GM23338 (cell line): ENCODE data around the gene ANKRD6. TPM values are rescaled to one million over a fixed set of nuclear protein-coding genes. Genes with fewer than 3 reads are reported as not detected.

Experiments
- ATAC-seq: fragments of 200-7000 bp; cut with Tn5 transposase; 3 replicates; pipeline ENCODE4 v1.9.1; 2020
- DNase-seq: peaks from one replicate; pipeline ENCODE4 v3.0.0-alpha.2; 2015; ENCODE audit warnings: low spot score
- H2AFZ ChIP-seq: fragments of 200-600 bp; sonication (generic); 2 replicates; pipeline ENCODE4 v1.8.0; 2016; ENCODE audit warnings: antibody characterized with exemption, mild to moderate bottlenecking, moderate library complexity
- H3F3A ChIP-seq: fragments of 200-600 bp; sonication (generic); replicated peaks from 2 replicates; pipeline ENCODE4 v1.8.0; 2017; ENCODE audit warnings: antibody characterized with exemption, mixed run types, low read depth
- H3K27ac ChIP-seq: fragments of 200-600 bp; sonication (generic); 2 replicates; pipeline ENCODE4 v1.6.1; 2016; ENCODE audit warnings: low read depth
- H3K27me3 ChIP-seq: fragments of 200-600 bp; sonication (generic); 2 replicates; pipeline ENCODE4 v1.8.0; 2016; ENCODE audit warnings: mild to moderate bottlenecking, mixed run types, moderate library complexity; ENCODE audit not compliant: insufficient read depth
- H3K36me3 ChIP-seq: fragments of 200-600 bp; sonication (generic); 2 replicates; pipeline ENCODE4 v1.8.0; 2016; ENCODE audit warnings: mild to moderate bottlenecking; ENCODE audit not compliant: insufficient read depth
- H3K4me1 ChIP-seq: fragments of 200-600 bp; sonication (generic); 2 replicates; pipeline ENCODE4 v1.8.0; 2016; ENCODE audit warnings: mild to moderate bottlenecking, moderate library complexity; ENCODE audit not compliant: insufficient read depth
- H3K4me2 ChIP-seq: fragments of 200-600 bp; sonication (generic); 2 replicates; pipeline ENCODE4 v1.7.1; 2017; ENCODE audit warnings: mixed run types
- H3K4me3 ChIP-seq: fragments of 200-600 bp; sonication (generic); 2 replicates; pipeline ENCODE4 v1.6.1; 2016; ENCODE audit warnings: mixed run types
- H3K79me2 ChIP-seq: fragments of 200-600 bp; sonication (generic); replicated peaks from 2 replicates; pipeline ENCODE4 v1.8.0; 2017; ENCODE audit warnings: mild to moderate bottlenecking; ENCODE audit not compliant: insufficient read depth
- H3K9me2 ChIP-seq: fragments of 200-600 bp; sonication (generic); 2 replicates; pipeline ENCODE4 v1.8.0; 2017; ENCODE audit not compliant: insufficient read depth
- H4K20me1 ChIP-seq: fragments of 200-600 bp; sonication (generic); replicated peaks from 2 replicates; pipeline ENCODE4 v1.8.0; 2017; ENCODE audit warnings: mild to moderate bottlenecking; ENCODE audit not compliant: insufficient read depth
- H3K27ac Mint-ChIP-seq: 2 replicates; pipeline ENCODE4 v1.8.0; 2020; ENCODE audit warnings: inconsistent platforms, mild to moderate bottlenecking, moderate library complexity, mixed read lengths
- H3K27me3 Mint-ChIP-seq: 3 replicates; pipeline ENCODE4 v1.8.0; 2022; ENCODE audit warnings: low read depth, mild to moderate bottlenecking, moderate library complexity, mixed read lengths, inconsistent platforms; ENCODE audit not compliant: insufficient read depth, poor library complexity
- H3K36me3 Mint-ChIP-seq: 3 replicates; pipeline ENCODE4 v1.8.0; 2021; ENCODE audit warnings: low read depth, mild to moderate bottlenecking, inconsistent platforms, moderate library complexity, mixed read lengths
- H3K4me1 Mint-ChIP-seq: 3 replicates; pipeline ENCODE4 v1.8.0; 2020; ENCODE audit warnings: mild to moderate bottlenecking, inconsistent platforms, mixed read lengths
- H3K4me3 Mint-ChIP-seq: 3 replicates; pipeline ENCODE4 v1.8.0; 2021; ENCODE audit warnings: moderate library complexity, mild to moderate bottlenecking, inconsistent platforms, mixed read lengths
- H3K9me3 Mint-ChIP-seq: 3 replicates; pipeline ENCODE4 v1.8.0; 2020; ENCODE audit warnings: moderate library complexity, mild to moderate bottlenecking, inconsistent platforms, mixed read lengths
- CREB1 ChIP-seq: fragments of 250-450 bp; sonication (Bioruptor Pico); IDR thresholded peaks from 2 replicates; pipeline ENCODE4 v1.5.0; 2020; ENCODE audit warnings: low read depth, mild to moderate bottlenecking, moderate library complexity
- CTCF ChIP-seq, 2 experiments: fragments of 200-600 bp in 1 of 2; sonication (generic) in 1 of 2; conservative IDR thresholded peaks; 2 replicates each; pipeline versions ENCODE4 v1.5.1 to v1.6.1; 2016 to 2017; ENCODE audit warnings: antibody characterized with exemption in 2 of 2, low read depth in 2 of 2, mild to moderate bottlenecking in 2 of 2, moderate library complexity in 1 of 2
- ETS1 ChIP-seq: IDR thresholded peaks from 2 replicates; pipeline ENCODE4 v1.6.1; 2016; ENCODE audit warnings: antibody characterized with exemption
- EZH2 ChIP-seq: fragments of 200-600 bp; sonication (generic); IDR thresholded peaks from one replicate; pipeline ENCODE4 v1.8.0; 2017; ENCODE audit warnings: antibody characterized with exemption, mild to moderate bottlenecking, low read depth; ENCODE audit not compliant: unreplicated experiment
- EZH2phosphoT487 ChIP-seq: fragments of 200-600 bp; sonication (generic); IDR thresholded peaks from one replicate; pipeline ENCODE4 v1.8.1; 2018; ENCODE audit warnings: antibody characterized with exemption; ENCODE audit not compliant: unreplicated experiment
- JUNB ChIP-seq: IDR thresholded peaks from one replicate; pipeline ENCODE4 v1.6.1; 2016; ENCODE audit warnings: antibody characterized with exemption; ENCODE audit not compliant: unreplicated experiment
- NANOG ChIP-seq: IDR thresholded peaks from 2 replicates; pipeline ENCODE4 v1.6.1; 2016; ENCODE audit warnings: antibody characterized with exemption, borderline replicate concordance
- POLR2AphosphoS5 ChIP-seq: IDR thresholded peaks from 2 replicates; pipeline ENCODE4 v1.6.1; 2016; ENCODE audit warnings: antibody characterized with exemption, low read depth
- STAT1 ChIP-seq: IDR thresholded peaks from one replicate; pipeline ENCODE4 v1.6.1; 2016; ENCODE audit warnings: antibody characterized with exemption; ENCODE audit not compliant: unreplicated experiment
- ZNF114 ChIP-seq: fragments of 250-450 bp; sonication (Bioruptor Pico); IDR thresholded peaks from 2 replicates; pipeline ENCODE4 v1.5.0; 2020; ENCODE audit warnings: mild to moderate bottlenecking, moderate library complexity
- ZNF331 ChIP-seq: fragments of 250-450 bp; sonication (Bioruptor Pico); IDR thresholded peaks from 2 replicates; pipeline ENCODE4 v1.5.0; 2020; ENCODE audit warnings: low read depth, mild to moderate bottlenecking, moderate library complexity
- ZNF462 ChIP-seq: fragments of 250-450 bp; sonication (Bioruptor Pico); IDR thresholded peaks from 2 replicates; pipeline ENCODE4 v1.5.0; 2020; ENCODE audit warnings: mild to moderate bottlenecking, moderate library complexity
- polyA plus RNA-seq: library from polyadenylated mRNA; unstranded; fragments of >200 nt; fragmentation: Nextera tagmentation; extraction: Ambion mirVana; gene quantifications from 2 replicates; pipeline ENCODE4 v1.2.1, GENCODE V29; 2016
- total RNA-seq: library from RNA; depleted of rRNA; stranded (reverse); fragments of >200 nt; shearing (Covaris generic); gene quantifications from 2 replicates; pipeline ENCODE4 v1.2.3, GENCODE V29; 2014
- TF ChIP-seq, protein P1 (sequence below): IDR thresholded peaks from one replicate; pipeline ENCODE4 v1.6.1; 2018; ENCODE audit warnings: antibody characterized with exemption; ENCODE audit not compliant: unreplicated experiment

ANKRD6 gene
- total and polyA plus RNA-seq, 2 experiments from 2014 or later = 3.2 to 9.2 TPM

GRCh38 chr6:89416796-89417195, 16.2 kb upstream of the ANKRD6 start:
- no peaks in the 10 kb centered on the region for H3K9me2 ChIP-seq
- H4K20me1 ChIP-seq = no peaks in the 10 kb centered on the region; the same call in 1 of the 2 replicates
- no peaks in the 10 kb centered on the region for H3F3A ChIP-seq
- no peaks in the 10 kb centered on the region for H3K9me3 Mint-ChIP-seq
- no peaks in the 10 kb centered on the region for H3K36me3 ChIP-seq
- TF ChIP-seq ZNF462 (CRISPR knock-in tag) (no peak), EZH2 (no peak), JUNB (no peak), CTCF (conservative IDR thresholded peaks at IDR 0.05; ENCODE audit: low read depth in 2 of 2) (no peak), ETS1 (no peak), STAT1 (no peak), POLR2AphosphoS5 (no peak), ZNF114 (CRISPR knock-in tag) (no peak), EZH2phosphoT487 (no peak), CREB1 (CRISPR knock-in tag) (no peak), ZNF331 (CRISPR knock-in tag) (no peak), NANOG (no peak)
- TF ChIP-seq, protein P1, sequence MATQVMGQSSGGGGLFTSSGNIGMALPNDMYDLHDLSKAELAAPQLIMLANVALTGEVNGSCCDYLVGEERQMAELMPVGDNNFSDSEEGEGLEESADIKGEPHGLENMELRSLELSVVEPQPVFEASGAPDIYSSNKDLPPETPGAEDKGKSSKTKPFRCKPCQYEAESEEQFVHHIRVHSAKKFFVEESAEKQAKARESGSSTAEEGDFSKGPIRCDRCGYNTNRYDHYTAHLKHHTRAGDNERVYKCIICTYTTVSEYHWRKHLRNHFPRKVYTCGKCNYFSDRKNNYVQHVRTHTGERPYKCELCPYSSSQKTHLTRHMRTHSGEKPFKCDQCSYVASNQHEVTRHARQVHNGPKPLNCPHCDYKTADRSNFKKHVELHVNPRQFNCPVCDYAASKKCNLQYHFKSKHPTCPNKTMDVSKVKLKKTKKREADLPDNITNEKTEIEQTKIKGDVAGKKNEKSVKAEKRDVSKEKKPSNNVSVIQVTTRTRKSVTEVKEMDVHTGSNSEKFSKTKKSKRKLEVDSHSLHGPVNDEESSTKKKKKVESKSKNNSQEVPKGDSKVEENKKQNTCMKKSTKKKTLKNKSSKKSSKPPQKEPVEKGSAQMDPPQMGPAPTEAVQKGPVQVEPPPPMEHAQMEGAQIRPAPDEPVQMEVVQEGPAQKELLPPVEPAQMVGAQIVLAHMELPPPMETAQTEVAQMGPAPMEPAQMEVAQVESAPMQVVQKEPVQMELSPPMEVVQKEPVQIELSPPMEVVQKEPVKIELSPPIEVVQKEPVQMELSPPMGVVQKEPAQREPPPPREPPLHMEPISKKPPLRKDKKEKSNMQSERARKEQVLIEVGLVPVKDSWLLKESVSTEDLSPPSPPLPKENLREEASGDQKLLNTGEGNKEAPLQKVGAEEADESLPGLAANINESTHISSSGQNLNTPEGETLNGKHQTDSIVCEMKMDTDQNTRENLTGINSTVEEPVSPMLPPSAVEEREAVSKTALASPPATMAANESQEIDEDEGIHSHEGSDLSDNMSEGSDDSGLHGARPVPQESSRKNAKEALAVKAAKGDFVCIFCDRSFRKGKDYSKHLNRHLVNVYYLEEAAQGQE = no peak
- H3K27me3 ChIP-seq = peaks cover 31% of the 10 kb centered on the region
- no peak overlapping the region for H3K27ac Mint-ChIP-seq
- H3K4me3 Mint-ChIP-seq = no peak overlapping the region
- peaks cover 21% of the 10 kb centered on the region for H3K27me3 Mint-ChIP-seq
- ATAC-seq (no peak), DNase-seq (no peak)
- H2AFZ ChIP-seq = no peak overlapping the region
- no peak overlapping the region for H3K4me3 ChIP-seq
- H3K4me2 ChIP-seq = no peak overlapping the region
- H3K36me3 Mint-ChIP-seq = no peaks in the 10 kb centered on the region
- H3K4me1 Mint-ChIP-seq = peaks cover 5% of the 10 kb centered on the region; the same call in 2 of the 3 replicates
- no peak overlapping the region for H3K27ac ChIP-seq
- H3K4me1 ChIP-seq = peaks cover 7% of the 10 kb centered on the region; the same call in 1 of the 2 replicates
- H3K79me2 ChIP-seq = no peaks in the 10 kb centered on the region
